Stimulated activated CD4-positive, alpha-beta T cell treated with anti-CD3 and anti-CD28 coated beads, Interleukin-12 subunit alpha, Interleukin-12 subunit beta, amount 100 ng/mL, for 48 hours (primary cell): ENCODE measurements around the gene MYBPHL.

ENCODE experiments used
- DNase-seq, 3 donors: peaks; one replicate each; pipeline ENCODE4 v3.0.0-alpha.2; 2020; ENCODE audit warnings: low read depth in 2 of 3, low spot score in 1 of 3

MYBPHL gene

DNA sequence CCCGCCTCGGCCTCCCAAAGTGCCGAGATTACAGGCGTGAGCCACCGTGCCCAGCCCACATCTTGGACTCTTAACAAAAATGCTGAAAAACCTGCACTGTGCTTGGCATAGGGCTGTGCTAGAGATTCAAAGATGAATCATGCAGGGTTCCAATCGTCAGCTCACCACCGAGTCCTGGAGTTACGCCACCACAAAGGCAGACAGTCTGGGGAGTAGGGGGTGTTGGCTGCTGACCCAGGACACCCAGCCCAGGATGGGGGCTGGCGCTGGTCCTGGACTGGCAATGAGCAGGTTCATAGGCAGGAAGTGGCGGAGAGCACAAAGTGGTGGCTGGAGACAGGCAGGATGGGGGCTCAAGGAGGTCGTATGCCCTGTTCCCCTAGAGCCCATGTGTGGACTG, 39.8 kb downstream of the MYBPHL start:
- DNase-seq: no peak

DNA sequence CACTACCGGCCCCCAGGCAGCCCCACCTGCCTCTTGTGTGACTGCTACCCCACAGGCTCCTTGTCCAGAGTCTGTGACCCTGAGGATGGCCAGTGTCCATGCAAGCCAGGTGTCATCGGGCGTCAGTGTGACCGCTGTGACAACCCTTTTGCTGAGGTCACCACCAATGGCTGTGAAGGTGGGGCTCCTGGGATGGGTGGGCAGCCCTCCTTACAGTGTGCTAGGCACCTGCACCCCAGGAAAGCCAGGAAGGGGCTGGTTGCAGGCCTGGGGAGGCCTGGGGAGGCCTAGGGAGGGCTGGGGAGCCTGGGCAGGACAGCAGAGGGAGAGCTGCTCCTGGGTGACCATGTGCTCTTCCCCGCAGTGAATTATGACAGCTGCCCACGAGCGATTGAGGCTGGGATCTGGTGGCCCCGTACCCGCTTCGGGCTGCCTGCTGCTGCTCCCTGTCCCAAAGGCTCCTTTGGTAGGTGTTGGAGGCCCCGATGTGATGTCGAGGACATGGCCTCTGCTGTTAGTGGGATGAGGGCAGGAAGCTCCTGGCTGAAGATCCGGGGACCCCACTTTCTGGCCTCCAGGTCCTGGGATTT, 41.0 kb downstream of the MYBPHL start:
- DNase-seq: no peak

DNA sequence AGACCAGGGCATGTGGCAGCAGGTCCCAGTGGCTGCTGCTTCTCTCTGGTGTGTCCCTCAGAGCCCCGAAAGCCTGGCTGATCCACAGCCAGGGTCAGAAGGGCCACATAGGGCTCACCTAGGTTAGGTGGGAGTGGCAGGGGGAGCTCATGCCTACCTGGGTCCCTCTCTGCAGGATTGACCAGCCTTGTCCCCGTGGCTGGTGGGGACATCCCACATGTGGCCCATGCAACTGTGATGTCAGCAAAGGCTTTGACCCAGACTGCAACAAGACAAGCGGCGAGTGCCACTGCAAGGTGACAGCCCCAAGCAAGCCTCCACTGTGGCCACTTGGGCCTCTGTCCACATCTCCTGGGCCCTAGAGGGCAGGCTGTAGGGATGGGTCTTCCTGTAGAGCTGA, 41.8 kb downstream of the MYBPHL start:
- DNase-seq: no peak

DNA sequence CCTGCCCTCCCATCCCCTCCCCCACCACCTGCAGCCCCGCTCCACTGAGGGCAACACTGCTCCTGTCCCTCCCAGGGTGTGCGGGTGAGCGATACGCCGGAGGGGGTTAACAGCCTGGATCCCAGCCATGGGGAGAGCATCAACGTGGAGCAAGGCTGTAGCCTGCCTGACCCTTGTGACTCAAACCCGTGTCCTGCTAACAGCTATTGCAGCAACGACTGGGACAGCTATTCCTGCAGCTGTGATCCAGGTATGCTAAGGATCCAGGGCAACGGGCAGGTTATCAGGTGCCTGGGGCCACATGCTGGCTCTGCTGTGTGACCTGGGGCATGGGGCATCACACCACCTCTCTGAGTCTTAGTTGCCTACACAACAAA, 42.4 kb downstream of the MYBPHL start:
- no peak for DNase-seq

DNA sequence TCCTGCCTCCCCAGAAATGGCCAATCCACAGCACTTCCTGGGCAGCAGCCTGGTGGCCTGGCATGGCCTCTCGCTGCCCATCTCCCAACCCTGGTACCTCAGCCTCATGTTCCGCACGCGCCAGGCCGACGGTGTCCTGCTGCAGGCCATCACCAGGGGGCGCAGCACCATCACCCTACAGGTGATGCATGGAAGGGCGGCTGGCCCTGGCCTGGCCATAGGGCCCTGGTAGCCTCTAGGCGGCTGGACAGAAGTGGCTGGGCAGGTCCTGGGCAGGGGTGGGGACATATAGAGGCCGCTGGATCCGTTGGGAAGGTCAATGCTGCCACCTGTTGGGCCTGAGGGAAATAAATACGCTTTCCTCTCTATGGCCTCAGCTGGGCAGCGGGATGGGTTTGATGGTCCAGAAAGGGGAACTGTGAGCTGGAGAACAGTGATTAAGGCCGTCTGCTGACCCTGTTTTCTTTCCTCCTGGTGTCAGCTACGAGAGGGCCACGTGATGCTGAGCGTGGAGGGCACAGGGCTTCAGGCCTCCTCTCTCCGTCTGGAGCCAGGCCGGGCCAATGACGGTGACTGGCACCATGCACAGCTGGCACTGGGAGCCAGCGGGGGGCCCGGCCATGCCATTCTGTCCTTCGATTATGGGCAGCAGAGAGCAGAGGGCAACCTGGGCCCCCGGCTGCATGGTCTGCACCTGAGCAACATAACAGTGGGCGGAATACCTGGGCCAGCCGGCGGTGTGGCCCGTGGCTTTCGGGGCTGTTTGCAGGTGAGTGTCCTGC, 43.0 kb downstream of the MYBPHL start:
- peak; percentile 77 to 88 (median 80) for DNase-seq

DNA sequence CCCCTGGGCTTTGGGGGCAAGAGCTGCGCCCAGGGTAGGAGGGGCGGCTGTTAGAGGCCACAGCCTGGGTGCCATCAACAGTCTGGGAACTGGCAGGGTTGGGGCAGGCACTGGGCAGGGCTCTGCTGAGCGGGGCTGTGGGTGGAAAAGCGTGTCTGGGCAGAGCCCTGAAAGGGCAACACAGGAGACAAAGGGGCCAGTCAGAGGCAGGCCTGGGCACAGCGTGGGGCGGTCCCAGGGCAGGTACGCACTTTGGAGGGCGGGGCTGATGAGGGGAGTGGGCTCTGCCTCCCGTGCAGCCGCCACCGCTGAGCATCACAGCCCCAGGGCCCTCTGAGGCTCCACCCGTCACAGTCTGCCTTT, 43.6 kb downstream of the MYBPHL start:
- DNase-seq: no peak

DNA sequence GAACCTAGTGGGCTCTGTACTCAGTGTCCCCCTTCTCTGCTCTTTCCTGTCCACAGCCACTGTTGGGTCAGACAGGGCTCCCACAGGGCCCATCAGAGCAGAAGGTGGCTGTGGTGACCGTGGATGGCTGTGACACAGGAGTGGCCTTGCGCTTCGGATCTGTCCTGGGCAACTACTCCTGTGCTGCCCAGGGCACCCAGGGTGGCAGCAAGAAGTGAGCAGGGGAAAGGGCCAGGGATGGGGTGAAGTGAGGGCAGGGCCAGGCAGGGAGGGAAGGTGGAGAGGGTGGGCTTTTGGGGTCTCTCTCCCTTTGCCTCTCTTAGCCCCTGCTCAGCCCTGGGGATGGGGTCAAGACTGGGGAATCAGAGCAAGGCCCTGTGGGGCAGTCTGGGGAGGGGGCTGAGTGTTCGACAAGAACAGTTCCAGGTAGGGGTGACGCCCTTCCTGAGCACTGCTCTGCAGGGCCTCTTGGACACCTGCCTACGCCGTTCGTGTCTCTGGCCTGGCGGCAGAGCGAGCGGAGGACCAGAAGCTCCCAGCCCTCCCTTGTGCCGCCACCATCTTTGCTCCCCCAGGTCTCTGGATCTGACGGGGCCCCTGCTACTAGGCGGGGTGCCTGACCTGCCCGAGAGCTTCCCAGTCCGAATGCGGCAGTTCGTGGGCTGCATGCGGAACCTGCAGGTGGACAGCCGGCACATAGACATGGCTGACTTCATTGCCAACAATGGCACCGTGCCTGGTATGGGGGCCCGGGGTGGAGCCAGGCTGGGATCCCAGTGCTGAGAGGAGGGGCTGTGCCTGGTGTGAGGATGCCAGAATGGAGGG, 44.4 kb downstream of the MYBPHL start:
- no peak for DNase-seq

DNA sequence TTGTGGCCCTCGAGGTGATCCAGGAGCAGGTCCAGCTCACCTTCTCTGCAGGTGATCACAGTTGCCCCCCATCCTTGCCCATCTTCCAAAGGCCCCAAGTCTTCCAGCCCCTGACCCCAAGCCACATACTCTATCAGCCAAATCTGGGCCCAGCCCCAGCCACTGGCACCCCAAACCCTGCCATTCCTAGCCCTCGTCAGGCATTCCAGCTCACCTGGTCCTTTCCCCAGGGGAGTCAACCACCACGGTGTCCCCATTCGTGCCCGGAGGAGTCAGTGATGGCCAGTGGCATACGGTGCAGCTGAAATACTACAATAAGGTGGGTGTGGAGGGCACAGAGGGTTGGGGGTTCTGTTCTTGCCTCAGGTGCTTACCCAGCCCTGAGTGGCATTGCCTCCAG, 45.2 kb downstream of the MYBPHL start:
- no peak for DNase-seq

DNA sequence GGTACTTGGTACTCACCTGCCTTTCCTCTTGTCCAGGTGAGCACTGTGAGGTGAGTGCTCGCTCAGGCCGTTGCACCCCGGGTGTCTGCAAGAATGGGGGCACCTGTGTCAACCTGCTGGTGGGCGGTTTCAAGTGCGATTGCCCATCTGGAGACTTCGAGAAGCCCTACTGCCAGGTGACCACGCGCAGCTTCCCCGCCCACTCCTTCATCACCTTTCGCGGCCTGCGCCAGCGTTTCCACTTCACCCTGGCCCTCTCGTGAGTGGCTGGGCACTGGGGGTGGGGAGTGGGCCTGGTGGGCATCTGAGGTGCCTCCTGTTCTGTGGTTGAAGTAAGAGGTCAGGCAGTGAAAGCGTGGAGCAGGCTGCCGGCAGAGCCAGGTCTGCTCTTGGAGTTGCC, 45.8 kb downstream of the MYBPHL start:
- no peak for DNase-seq

DNA sequence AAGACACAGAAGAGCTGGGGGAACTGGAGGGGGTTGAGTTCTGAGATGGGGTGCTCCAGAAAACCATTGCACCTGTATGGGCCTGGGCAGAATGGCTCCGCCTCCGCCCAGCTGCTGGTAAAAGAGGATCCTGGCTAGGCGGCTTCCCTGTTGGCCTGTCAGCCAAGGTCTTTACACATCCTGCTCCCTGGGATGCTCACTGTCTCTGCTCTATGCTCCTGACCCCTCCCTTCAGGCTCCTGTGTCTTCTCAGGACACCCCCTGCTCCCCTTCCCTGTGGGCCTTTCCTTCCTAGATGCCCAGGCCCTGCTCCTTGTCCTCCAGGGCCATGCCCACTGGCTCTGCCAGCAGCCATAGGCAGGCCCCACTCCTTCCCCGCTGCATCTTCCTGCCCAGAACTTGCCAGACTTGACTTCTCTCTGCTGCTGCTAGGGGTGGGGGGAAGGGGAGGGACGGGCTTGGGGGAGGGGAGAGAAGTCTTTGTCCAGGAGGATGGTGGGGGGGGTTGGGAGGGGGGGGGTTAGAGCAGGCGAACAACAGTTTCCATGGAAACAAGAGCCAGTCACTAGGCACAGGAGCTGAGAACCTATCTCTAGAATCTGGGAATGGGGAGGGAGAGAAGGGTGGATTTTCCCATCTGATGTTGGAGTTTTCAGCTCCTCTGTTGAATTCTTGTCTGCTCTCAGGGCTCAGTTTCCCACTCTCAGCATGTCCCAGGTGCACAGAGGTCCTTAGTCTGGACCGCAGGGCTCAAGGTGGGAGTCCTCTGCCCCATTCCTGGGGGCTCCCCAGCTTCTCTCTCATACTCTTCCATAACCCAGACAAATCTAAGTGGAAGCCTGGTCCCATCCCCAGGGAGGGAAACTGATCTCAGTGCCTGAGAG, 46.9 kb downstream of the MYBPHL start:
- DNase-seq: no peak

DNA sequence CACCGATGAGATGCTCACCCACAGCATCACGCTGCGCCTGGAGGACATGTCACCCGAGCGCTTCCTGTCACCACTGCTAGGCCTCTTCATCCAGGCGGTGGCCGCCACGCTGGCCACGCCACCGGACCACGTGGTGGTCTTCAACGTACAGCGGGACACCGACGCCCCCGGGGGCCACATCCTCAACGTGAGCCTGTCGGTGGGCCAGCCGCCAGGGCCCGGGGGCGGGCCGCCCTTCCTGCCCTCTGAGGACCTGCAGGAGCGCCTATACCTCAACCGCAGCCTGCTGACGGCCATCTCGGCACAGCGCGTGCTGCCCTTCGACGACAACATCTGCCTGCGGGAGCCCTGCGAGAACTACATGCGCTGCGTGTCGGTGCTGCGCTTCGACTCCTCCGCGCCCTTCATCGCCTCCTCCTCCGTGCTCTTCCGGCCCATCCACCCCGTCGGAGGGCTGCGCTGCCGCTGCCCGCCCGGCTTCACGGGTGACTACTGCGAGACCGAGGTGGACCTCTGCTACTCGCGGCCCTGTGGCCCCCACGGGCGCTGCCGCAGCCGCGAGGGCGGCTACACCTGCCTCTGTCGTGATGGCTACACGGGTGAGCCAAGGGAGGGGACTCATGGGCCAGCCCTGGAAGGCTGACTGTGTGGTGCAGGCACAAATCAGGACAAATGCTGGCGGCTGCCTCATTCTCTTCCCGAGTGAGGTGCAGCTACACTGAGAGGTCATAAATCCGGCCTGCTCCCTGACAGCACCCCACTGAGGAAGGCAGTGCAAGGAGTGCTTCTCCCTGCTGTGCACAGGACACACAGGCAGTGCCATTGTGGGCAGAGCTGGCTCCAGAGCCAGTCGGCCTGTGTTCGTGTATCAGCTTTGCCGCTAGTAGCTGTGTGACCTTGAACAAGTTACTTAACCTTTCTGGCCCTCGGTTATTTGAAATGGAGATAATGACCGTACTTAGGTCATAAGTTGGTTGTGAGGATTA, 48.0 kb downstream of the MYBPHL start:
- DNase-seq: no peak

DNA sequence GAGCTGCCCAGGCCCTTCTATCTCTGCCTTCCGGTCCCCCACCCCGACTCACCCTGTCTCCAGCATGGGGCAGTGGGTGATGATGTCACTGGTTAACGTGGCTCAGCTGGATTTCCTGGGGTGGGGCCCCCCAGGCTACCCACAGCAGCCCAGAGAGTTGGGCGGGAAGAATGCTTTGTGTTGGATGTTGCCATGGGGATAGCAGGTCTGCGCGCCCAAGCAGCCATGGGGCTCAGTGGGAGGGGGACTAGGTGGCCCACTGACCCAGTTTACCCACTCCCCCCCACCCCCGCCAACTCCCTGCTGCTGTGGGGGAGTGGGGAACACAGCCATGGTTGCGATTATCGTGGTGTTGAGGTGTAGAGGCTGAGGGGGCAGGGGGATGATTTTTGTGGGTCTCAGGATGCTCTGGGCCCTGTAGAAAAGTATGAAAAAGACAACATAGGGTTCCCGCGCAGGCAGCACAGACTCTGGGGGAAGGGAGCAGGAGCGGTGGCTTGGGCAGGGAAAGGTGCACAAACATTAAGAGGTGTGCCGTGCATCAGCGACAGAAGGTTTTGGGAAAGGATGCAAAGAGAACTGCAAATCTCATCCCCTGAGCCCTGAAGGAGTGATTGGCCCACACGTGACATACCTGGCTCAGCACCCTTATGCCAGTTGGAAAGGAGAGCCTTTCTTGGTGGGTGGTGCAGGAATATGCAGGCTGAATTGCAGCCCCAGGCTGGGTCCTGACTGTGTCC, 49.0 kb downstream of the MYBPHL start:
- no peak for DNase-seq

DNA sequence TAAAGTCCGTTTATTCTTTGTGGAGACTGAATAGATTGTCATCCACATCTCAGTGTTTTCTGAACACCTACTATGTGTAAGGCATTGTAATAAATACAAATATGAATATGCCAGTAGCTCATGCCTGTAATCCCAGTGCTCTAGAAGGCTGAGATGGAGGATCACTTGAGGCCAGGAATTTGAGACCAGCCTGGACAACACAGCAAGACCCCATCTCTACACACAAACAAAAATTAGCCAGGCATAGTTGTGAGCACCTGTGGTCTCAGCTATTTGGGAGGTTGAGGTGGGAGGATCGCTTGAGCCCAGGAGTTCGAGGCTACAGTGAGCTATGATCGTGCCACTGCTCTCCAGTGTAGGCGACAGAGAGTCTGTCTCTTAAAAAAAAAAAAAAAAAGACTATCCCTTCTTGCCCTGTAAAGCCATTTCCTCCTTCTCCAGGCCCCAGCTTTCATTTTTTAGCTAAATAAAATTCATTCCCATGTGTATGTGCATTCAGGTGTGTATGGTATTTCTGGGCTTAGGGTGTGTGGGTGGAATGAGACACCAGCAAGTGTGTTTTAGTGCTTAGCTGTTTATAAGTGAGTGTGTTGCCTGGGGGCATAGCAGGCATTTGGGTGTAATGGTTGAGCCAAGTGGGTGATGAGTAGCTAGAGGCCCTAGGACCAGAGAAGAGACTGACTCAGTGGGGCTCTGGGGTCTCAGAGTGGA, 49.7 kb downstream of the MYBPHL start:
- no peak for DNase-seq

DNA sequence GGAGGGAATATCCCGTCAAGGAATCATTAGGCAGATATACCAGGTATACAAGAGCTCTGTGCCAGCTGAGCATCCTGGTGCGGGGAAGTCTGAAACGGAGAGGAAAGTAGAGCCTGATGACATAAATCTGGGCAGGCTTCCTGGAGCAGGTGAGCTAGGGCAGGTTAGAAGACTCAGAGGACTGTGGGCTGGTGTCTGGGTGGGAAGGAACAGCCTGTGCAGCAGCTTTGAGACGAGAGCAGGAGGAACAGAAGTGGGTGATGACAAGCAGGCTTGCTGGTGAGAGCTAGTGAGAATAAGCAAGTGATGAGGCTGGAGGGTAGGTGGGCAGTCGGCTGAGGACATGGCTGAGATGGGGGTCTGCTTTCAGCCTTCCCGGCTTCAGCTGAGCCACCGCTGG, 50.7 kb downstream of the MYBPHL start:
- DNase-seq: no peak

DNA sequence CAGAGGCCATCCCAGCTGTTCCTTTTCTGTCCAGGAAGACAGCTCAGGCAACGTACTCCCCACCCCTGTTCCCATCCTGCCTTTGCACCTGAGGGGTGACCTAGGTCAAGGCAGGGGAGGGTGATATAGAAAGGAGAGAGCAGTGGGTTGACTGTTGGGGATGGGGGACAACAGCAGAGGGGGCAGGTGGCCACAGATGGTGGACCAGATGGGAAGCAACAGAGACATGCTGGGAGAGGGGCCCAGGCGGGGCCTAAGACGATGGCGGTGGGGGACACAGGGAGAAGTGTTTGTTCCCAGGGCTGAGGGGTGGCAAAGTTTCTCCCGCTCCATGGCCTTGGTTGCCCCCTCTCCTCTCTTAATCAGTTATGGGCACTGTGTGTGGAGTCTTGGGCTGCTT, 51.1 kb downstream of the MYBPHL start:
- DNase-seq: no peak

DNA sequence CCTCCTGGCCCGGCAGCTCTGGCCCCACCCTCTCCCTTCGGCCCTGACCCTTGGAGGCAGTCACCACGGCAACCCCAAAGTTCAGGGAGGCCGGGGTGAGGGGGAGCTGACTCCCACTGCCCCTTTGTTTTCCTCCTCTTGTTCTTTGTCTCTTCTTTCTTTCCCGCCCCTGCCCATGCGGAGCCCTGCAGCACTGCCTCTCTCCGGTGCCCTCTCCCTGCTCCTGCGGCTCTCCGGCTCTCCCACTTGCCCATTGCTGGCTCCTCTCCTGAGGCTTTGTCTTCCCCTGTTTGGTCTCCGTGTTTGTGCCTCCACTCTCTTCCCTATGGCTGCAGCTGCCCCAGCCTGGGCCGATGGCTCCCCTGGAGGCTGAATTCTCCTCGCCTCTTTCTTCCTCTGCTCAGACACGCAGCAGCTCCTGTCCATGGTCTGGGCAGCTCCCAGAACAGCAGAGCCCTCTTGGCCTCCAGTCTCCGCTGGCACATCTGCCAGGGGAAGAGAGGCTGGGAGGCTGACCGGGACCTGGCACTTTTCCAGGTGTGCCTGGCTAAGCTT, 51.6 kb downstream of the MYBPHL start:
- DNase-seq: no peak

DNA sequence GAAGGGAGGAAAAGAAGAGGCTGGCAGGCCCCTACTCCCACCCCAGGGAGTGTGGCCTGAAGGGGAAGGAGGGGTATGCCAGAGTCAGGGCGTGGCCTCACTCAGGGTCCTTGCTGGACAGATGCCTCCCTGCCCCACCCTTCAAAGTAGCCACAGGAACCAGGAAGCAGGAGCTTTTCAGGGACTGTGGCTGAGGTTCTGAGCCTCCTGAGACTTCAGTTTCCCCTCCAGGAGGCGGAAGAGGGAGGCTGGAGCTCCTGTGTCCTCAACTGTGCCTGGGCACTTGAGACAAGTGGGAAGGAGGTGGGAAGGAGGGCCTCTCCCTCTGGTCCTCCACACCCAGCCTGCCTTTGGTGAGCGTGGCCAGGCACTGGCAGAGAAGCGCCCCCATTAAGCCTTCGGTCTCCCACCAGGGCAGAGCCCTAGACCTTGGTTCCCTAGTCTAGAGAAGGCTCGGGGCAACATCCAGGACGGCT, 52.2 kb downstream of the MYBPHL start:
- no peak for DNase-seq
